K562 (cell line): ENCODE results near the gene ABCE1. TPM values are rescaled to one million over a fixed set of nuclear protein-coding genes. Genes with fewer than 3 reads are reported as not detected.
A peak's percentile ranks its signal among the peaks of the same experiment; 100 is the strongest.

ENCODE experiments used
- ARID2 ChIP-seq: fragments of 450-650 bp; IDR thresholded peaks from 2 replicates; pipeline ENCODE4 v1.6.1; 2017; ENCODE audit warnings: antibody characterized with exemption, mild to moderate bottlenecking
- COPS2 ChIP-seq: fragments of 450-650 bp; conservative IDR thresholded peaks from 2 replicates; pipeline ENCODE4 v1.6.1; 2016; ENCODE audit warnings: mild to moderate bottlenecking, moderate library complexity
- EGR1 ChIP-seq: fragments of 450-650 bp; conservative IDR thresholded peaks from 2 replicates; pipeline ENCODE4 v1.6.1; 2017; ENCODE audit warnings: mild to moderate bottlenecking
- ELF1 ChIP-seq: fragments of 200-800 bp; sonication (Bioruptor generic); IDR thresholded peaks from 2 replicates; pipeline ENCODE4 v1.6.1; 2016; ENCODE audit warnings: missing genetic modification characterization, missing compliant biosample characterization
- HSF4 ChIP-seq: fragments of 250-450 bp; sonication (Bioruptor Pico); IDR thresholded peaks from 2 replicates; pipeline ENCODE4 v2.1.2; 2022; ENCODE audit warnings: mild to moderate bottlenecking, moderate library complexity, borderline replicate concordance
- MTA1 ChIP-seq: fragments of 450-650 bp; IDR thresholded peaks from 2 replicates; pipeline ENCODE4 v1.6.1; 2017; ENCODE audit warnings: borderline replicate concordance
- MTA3 ChIP-seq: fragments of 450-650 bp; formaldehyde crosslinking; IDR thresholded peaks from 2 replicates; pipeline ENCODE4 v1.6.1; 2017; ENCODE audit warnings: mild to moderate bottlenecking, borderline replicate concordance
- NONO ChIP-seq, 2 experiments: fragments of 200-400 bp in 1 of 2; fragments of 450-650 bp in 1 of 2; formaldehyde crosslinking in 1 of 2; IDR thresholded peaks; 2 replicates each; pipeline ENCODE4 v1.6.1; 2017; ENCODE audit warnings: low read depth in 2 of 2, mild to moderate bottlenecking in 2 of 2, moderate library complexity in 2 of 2, low read length in 1 of 2
- SMAD2 ChIP-seq: fragments of 150-350 bp; IDR thresholded peaks from 2 replicates; pipeline ENCODE4 v1.6.1; 2014; ENCODE audit warnings: low read depth, mild to moderate bottlenecking, low read length
- THRAP3 ChIP-seq: fragments of 450-650 bp; IDR thresholded peaks from 2 replicates; pipeline ENCODE4 v1.6.1; 2016; ENCODE audit warnings: mild to moderate bottlenecking, inconsistent platforms, borderline replicate concordance
- THRB ChIP-seq: fragments of 450-650 bp; formaldehyde crosslinking; conservative IDR thresholded peaks from 2 replicates; pipeline ENCODE4 v1.4.0; 2022; ENCODE audit warnings: mild to moderate bottlenecking, missing genetic modification characterization
- XRCC5 ChIP-seq: fragments of 200-400 bp; formaldehyde crosslinking; IDR thresholded peaks from 2 replicates; pipeline ENCODE4 v1.6.1; 2017; ENCODE audit warnings: low read depth, mild to moderate bottlenecking, low read length
- ZBTB12 ChIP-seq: fragments of 250-450 bp; sonication (Bioruptor Pico); IDR thresholded peaks from 2 replicates; pipeline ENCODE4 v1.4.0; 2020
- ZC3H4 ChIP-seq: sonication (generic); formaldehyde crosslinking; IDR thresholded peaks from 2 replicates; pipeline ENCODE4 v1.9.0; 2021; ENCODE audit warnings: missing genetic modification reagents, borderline replicate concordance
- ZFP1 ChIP-seq: fragments of 450-650 bp; formaldehyde crosslinking; IDR thresholded peaks from 2 replicates; pipeline ENCODE4 v1.4.0; 2020; ENCODE audit warnings: mild to moderate bottlenecking, mixed read lengths
- ZNF224 ChIP-seq: sonication (generic); formaldehyde crosslinking; IDR thresholded peaks from 2 replicates; pipeline ENCODE4 v1.8.0; 2022; ENCODE audit warnings: mild to moderate bottlenecking, missing genetic modification reagents
- ZNF347 ChIP-seq: fragments of 450-650 bp; formaldehyde crosslinking; IDR thresholded peaks from 2 replicates; pipeline ENCODE4 v1.4.0; 2020; ENCODE audit warnings: low read depth, mild to moderate bottlenecking, moderate library complexity
- polyA plus RNA-seq, 8 experiments: library from polyadenylated mRNA; depleted of rRNA in 4 of 8; stranded (reverse) in 5 of 8; unstranded in 3 of 8; fragments of >200 nt; fragmentation: Nextera tagmentation in 2 of 8; fragmentation: Illumina TruSeq in 1 of 8; extraction: Ambion mirVana in 2 of 8; extraction: Trizol in 1 of 8; gene quantifications; 2 replicates each; pipeline versions ENCODE4 v1.2.1 to v1.2.3, GENCODE V29; 2011 to 2014; ENCODE audit warnings: inconsistent platforms in 1 of 8, missing spikeins in 1 of 8
- total RNA-seq, 7 experiments: library from RNA; depleted of rRNA in 6 of 7; stranded (reverse); fragments of >200 nt in 6 of 7; fragmentation: Illumina TruSeq in 2 of 7; extraction: Trizol in 2 of 7; gene quantifications; 2 replicates each; pipeline versions ENCODE4 v1.2.1 to v1.2.3, GENCODE V29; 2011 to 2021; ENCODE audit warnings: low replicate concordance in 1 of 7
- TF ChIP-seq, protein P1 (sequence below): fragments of 450-650 bp; conservative IDR thresholded peaks from 2 replicates; pipeline ENCODE4 v1.6.1; 2016; ENCODE audit warnings: missing genetic modification characterization, low read depth, mild to moderate bottlenecking, control low read depth, missing compliant biosample characterization
- TF ChIP-seq, protein P2 (sequence below): fragments of 450-650 bp; IDR thresholded peaks from 2 replicates; pipeline ENCODE4 v1.6.1; 2016; ENCODE audit warnings: borderline replicate concordance
- TF ChIP-seq, protein P3 (sequence below): fragments of 250-450 bp; sonication (Bioruptor Pico); IDR thresholded peaks from 2 replicates; pipeline ENCODE4 v1.8.0; 2022; ENCODE audit warnings: moderate library complexity, mild to moderate bottlenecking, inconsistent platforms

ABCE1 gene
- total and polyA plus RNA-seq, 9 of the 15 experiments (the other 6 are each of a cell fraction or from before 2014, with no cell fraction given) = 134 to 256 (median 169) TPM

GRCh38 chr4:145097821-145098674 lies at the start of gene ABCE1, which contains the start of gene ANAPC10 (continued):
- TF ChIP-seq, protein P1, sequence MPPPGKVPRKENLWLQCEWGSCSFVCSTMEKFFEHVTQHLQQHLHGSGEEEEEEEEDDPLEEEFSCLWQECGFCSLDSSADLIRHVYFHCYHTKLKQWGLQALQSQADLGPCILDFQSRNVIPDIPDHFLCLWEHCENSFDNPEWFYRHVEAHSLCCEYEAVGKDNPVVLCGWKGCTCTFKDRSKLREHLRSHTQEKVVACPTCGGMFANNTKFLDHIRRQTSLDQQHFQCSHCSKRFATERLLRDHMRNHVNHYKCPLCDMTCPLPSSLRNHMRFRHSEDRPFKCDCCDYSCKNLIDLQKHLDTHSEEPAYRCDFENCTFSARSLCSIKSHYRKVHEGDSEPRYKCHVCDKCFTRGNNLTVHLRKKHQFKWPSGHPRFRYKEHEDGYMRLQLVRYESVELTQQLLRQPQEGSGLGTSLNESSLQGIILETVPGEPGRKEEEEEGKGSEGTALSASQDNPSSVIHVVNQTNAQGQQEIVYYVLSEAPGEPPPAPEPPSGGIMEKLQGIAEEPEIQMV (tag) = no peak
- TF ChIP-seq THRB = no peak
- no peak for TF ChIP-seq ZNF224 (CRISPR knock-in tag)
- TF ChIP-seq MTA3 = 0 out of 2 replicates have a peak, but pooled peaks have one; percentile 57
- no peak for TF ChIP-seq ARID2
- 0 out of 2 replicates have a peak, but pooled peaks have one; percentile 44 for TF ChIP-seq XRCC5
- TF ChIP-seq ZNF347 (CRISPR knock-in tag) = no peak
- peak; percentile 56 for TF ChIP-seq ELF1
- TF ChIP-seq EGR1 = no peak
- peak; percentile 95 for TF ChIP-seq ZBTB12 (CRISPR knock-in tag)
- no peak for TF ChIP-seq NONO (IDR thresholded peaks at IDR 0.05; ENCODE audit: low read depth in 2 of 2, low read length in 1 of 2)
- 0 out of 2 replicates have a peak, but pooled peaks have one; percentile 50 for TF ChIP-seq ZFP1 (CRISPR knock-in tag)
- TF ChIP-seq THRAP3 = no peak
- TF ChIP-seq, protein P2, sequence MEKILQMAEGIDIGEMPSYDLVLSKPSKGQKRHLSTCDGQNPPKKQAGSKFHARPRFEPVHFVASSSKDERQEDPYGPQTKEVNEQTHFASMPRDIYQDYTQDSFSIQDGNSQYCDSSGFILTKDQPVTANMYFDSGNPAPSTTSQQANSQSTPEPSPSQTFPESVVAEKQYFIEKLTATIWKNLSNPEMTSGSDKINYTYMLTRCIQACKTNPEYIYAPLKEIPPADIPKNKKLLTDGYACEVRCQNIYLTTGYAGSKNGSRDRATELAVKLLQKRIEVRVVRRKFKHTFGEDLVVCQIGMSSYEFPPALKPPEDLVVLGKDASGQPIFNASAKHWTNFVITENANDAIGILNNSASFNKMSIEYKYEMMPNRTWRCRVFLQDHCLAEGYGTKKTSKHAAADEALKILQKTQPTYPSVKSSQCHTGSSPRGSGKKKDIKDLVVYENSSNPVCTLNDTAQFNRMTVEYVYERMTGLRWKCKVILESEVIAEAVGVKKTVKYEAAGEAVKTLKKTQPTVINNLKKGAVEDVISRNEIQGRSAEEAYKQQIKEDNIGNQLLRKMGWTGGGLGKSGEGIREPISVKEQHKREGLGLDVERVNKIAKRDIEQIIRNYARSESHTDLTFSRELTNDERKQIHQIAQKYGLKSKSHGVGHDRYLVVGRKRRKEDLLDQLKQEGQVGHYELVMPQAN = peak; percentile 99
- peak; percentile 99 for TF ChIP-seq MTA1
- TF ChIP-seq ZC3H4 (CRISPR knock-in tag) = no peak
- TF ChIP-seq HSF4 (CRISPR knock-in tag) = no peak
- no peak for TF ChIP-seq SMAD2
- TF ChIP-seq, protein P3, sequence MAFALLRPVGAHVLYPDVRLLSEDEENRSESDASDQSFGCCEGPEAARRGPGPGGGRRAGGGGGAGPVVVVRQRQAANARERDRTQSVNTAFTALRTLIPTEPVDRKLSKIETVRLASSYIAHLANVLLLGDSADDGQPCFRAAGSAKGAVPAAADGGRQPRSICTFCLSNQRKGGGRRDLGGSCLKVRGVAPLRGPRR = no peak
- TF ChIP-seq COPS2 = no peak
